ENCODE measurements around the gene GARRE1. TPM values are rescaled to one million over a fixed set of nuclear protein-coding genes. Genes with fewer than 3 reads are reported as not detected.

GARRE1 gene
- total RNA-seq, 4 donors from 2014 or later = 14.3 to 30.3 (median 21.9) TPM

DNA sequence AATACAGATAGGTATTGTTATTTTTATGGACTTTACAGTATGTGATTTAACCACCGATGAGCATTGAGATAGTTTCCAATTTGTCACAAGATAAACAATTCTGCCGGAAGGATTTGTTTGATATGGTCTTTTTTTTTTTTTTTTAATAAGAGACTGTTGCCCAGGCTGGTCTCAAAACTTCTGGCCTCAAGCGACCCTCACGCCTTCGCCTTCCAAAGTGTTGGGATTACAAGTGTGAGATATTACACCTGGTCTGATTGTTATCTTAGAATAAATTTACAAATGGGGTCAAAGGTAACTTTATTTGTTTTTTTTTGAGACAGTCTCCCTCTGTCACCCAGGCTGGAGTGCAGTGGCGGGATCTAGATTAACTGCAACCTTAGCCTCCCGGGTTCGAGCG is 1.2 kb downstream of the GARRE1 start:
- ATAC-seq = no peak
- no peaks in the 10 kb centered on the region for H3K27me3 ChIP-seq
- peak overlapping the region; percentile 96 to 97 for H3K4me3 ChIP-seq
- H3K36me3 ChIP-seq = no peaks in the 10 kb centered on the region
- peaks cover 0 to 35% (median 19%) of the 10 kb centered on the region in 3 donors for H3K4me1 ChIP-seq
- 15 to 54% methylated on average over 5 to 9 of the region's 9 CpGs for WGBS, 2 donors (ENCODE audit: low coverage in 1 of 2)
- TF ChIP-seq, protein P1, sequence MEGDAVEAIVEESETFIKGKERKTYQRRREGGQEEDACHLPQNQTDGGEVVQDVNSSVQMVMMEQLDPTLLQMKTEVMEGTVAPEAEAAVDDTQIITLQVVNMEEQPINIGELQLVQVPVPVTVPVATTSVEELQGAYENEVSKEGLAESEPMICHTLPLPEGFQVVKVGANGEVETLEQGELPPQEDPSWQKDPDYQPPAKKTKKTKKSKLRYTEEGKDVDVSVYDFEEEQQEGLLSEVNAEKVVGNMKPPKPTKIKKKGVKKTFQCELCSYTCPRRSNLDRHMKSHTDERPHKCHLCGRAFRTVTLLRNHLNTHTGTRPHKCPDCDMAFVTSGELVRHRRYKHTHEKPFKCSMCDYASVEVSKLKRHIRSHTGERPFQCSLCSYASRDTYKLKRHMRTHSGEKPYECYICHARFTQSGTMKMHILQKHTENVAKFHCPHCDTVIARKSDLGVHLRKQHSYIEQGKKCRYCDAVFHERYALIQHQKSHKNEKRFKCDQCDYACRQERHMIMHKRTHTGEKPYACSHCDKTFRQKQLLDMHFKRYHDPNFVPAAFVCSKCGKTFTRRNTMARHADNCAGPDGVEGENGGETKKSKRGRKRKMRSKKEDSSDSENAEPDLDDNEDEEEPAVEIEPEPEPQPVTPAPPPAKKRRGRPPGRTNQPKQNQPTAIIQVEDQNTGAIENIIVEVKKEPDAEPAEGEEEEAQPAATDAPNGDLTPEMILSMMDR (IDR thresholded peaks at IDR 0.05) = no peak
- no peak for TF ChIP-seq POLR2A (IDR thresholded peaks at IDR 0.05)
- H3K27ac ChIP-seq = peak overlapping the region in 3 of 4 donors; percentile 93 to 98 (median 95)
- no peaks in the 10 kb centered on the region for H3K9me3 ChIP-seq

DNA sequence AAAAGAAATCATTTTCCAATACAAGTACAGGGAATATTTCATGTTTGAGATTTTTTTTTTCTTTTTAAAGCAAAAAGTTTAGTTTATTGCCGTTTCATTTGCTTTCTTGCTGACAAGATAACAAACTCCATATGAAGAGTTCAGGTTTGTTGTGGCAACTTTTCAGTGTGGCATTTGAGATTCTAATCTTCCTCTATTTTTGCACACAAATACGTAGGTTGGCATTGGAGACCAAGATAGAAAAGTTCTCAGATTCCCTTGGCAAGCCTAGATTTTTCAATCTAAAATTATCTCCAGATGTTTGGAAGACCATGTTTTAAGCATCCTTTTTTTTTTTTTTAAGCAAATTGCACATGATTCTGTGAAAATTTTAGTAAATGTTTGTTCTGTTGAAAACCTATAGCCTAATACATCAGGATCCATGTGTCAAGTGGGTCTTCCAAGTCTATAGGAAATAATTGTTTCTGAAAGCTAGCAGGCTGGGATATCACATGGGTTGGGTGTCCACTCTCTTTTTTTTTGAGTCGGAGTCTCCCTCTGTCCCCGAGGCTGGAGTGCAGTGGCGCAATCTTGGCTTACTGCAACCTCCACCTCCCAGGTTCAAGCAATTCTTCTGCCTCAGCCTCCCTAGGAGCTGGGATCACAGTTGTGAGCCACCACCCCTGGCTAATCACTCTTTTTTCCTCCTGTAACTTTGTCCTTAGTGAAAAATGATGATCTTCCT is 2.6 kb downstream of the GARRE1 start:
- Histone ChIP-seq H3K36me3 (no peaks in the 10 kb centered on the region), H3K4me1 (peaks cover 0 to 48% (median 26%) of the 10 kb centered on the region in 3 donors), H3K27me3 (no peaks in the 10 kb centered on the region), H3K9me3 (no peaks in the 10 kb centered on the region), H3K4me3 (no peak overlapping the region), H3K27ac (no peak overlapping the region)
- ATAC-seq = no peak
- TF ChIP-seq POLR2AphosphoS5 (IDR thresholded peaks at IDR 0.05) = no peak
- 56 to 61% methylated on average over 5 of the region's 5 CpGs for WGBS, 2 donors (ENCODE audit: low coverage in 1 of 2)

DNA sequence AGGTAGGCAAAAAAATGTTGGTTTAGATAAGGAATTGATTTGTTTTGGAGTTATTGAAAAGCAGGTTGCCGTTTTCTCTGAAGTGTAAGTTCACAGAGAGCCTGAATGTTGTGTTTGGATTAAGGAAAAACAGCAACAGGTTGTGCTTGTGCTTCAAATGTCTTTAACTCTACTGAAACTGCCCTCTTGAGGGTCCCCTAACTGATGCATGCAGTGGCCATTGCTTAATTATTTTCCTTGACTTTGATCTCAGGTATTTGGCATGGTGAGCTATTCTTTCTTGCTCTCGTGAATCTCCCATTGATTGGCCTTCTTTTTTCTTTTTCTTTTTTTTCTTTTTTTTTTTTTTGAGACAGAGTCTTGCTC is 3.2 kb downstream of the GARRE1 start:
- WGBS, 2 donors (ENCODE audit: low coverage in 1 of 2) = 79 to 88% methylated on average over 2 of the region's 2 CpGs
- Histone ChIP-seq H3K27me3 (no peaks in the 10 kb centered on the region), H3K9me3 (no peaks in the 10 kb centered on the region), H3K27ac (no peak overlapping the region), H3K4me3 (no peak overlapping the region), H3K4me1 (peaks cover 0 to 48% (median 26%) of the 10 kb centered on the region in 3 donors), H3K36me3 (no peaks in the 10 kb centered on the region)
- TF ChIP-seq EP300 (IDR thresholded peaks at IDR 0.05) (no peak), POLR2A (IDR thresholded peaks at IDR 0.05) (no peak), POLR2AphosphoS5 (IDR thresholded peaks at IDR 0.05) (no peak)
- TF ChIP-seq, protein P1 (IDR thresholded peaks at IDR 0.05) = no peak
- ATAC-seq = no peak

DNA sequence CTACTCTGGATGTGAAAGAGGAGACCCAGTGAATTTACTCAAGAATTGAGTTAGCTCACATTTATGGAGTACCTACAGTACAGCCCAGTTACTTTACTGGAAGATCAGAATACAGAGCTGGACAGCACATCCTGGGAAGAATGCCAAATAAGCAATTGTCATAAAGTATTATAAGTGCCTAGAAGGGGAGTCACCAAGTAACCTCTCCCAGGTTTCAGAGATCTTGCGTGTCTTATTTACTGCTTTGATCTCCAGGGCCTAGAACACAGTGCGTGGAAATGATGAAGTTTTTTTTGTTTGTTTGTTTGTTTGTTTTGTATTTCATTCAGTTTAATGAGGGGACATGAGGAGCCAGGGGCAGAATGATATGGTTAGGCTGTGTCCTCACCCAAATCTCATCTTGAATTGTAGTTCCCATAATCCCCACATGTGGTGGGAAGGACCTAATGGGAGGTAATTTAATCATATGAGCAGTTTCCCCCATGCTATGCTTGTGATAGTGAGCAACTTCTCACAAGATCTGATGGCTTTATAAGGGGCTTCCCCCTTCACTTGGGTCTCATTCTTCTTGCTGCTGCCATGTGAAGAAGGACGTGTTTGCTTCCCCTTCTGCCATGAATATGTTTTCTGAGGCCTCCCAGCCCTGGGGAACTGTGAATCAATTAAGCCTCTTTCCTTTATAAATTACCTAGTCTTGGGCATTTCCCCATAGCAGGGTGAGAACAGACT is 5.2 kb downstream of the GARRE1 start:
- Histone ChIP-seq H3K9me3 (no peaks in the 10 kb centered on the region), H3K4me3 (no peak overlapping the region), H3K27ac (no peak overlapping the region), H3K36me3 (no peaks in the 10 kb centered on the region), H3K27me3 (no peaks in the 10 kb centered on the region), H3K4me1 (peaks cover 0 to 48% (median 22%) of the 10 kb centered on the region in 3 donors)
- 86 to 91% methylated on average over 2 to 3 of the region's 3 CpGs for WGBS, 2 donors (ENCODE audit: low coverage in 1 of 2)
- no peak for TF ChIP-seq EP300 (IDR thresholded peaks at IDR 0.05)
- TF ChIP-seq, protein P1 (IDR thresholded peaks at IDR 0.05) = no peak
- no peak for TF ChIP-seq POLR2A (IDR thresholded peaks at IDR 0.05)
- TF ChIP-seq POLR2AphosphoS5 (IDR thresholded peaks at IDR 0.05) = no peak
- no peak for ATAC-seq

DNA sequence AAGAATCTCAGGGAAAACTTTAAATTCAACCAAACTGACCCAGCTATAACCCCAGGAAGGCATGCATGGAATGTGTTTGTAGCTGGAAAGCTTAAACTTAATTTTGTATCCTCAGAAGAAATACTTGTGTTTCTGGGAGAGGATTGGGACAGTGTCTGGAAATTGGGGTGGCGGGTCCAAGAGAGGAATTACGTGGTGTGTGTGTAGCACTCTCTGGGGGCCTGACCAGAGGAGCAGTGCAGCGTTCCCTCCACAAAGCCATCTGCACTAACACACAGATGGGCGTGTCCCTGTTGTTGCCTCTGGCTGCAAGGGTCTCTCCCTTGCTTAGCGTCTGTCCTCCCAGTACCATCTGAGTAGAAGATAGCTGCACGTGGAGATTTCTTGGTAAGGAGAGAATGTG is 6.4 kb downstream of the GARRE1 start:
- no peaks in the 10 kb centered on the region for H3K36me3 ChIP-seq
- H3K27ac ChIP-seq = no peak overlapping the region
- H3K27me3 ChIP-seq = no peaks in the 10 kb centered on the region
- no peak for ATAC-seq
- 23 to 37% methylated on average over 3 to 5 of the region's 6 CpGs for WGBS, 2 donors (ENCODE audit: low coverage in 1 of 2)
- H3K4me1 ChIP-seq = peaks cover 0 to 48% (median 22%) of the 10 kb centered on the region in 3 donors
- no peak for TF ChIP-seq EP300 (IDR thresholded peaks at IDR 0.05)
- H3K4me3 ChIP-seq = no peak overlapping the region
- no peaks in the 10 kb centered on the region for H3K9me3 ChIP-seq
